GM12865 (cell line): ENCODE measurements around the gene P2RY12.

Experiments used
- DNase-seq: peaks from one replicate; pipeline ENCODE4 v3.0.0; 2010; ENCODE audit warnings: low read depth
- H3K4me3 ChIP-seq: 2 replicates; pipeline ENCODE4 v1.5.1; 2011; ENCODE audit warnings: mild to moderate bottlenecking, low read depth, low read length, control low read depth
- TF ChIP-seq, protein P1 (sequence below): IDR thresholded peaks from 2 replicates; pipeline ENCODE4 v1.5.1; 2011; ENCODE audit warnings: low read length, control low read depth, low read depth, inconsistent platforms; ENCODE audit not compliant: insufficient read depth; ENCODE audit errors: missing control alignments

P2RY12 gene

GRCh38 chr3:151289445-151289844 is 95.1 kb downstream of the P2RY12 start:
- DNase-seq: no peak
- no peak overlapping the region for H3K4me3 ChIP-seq
- TF ChIP-seq, protein P1, sequence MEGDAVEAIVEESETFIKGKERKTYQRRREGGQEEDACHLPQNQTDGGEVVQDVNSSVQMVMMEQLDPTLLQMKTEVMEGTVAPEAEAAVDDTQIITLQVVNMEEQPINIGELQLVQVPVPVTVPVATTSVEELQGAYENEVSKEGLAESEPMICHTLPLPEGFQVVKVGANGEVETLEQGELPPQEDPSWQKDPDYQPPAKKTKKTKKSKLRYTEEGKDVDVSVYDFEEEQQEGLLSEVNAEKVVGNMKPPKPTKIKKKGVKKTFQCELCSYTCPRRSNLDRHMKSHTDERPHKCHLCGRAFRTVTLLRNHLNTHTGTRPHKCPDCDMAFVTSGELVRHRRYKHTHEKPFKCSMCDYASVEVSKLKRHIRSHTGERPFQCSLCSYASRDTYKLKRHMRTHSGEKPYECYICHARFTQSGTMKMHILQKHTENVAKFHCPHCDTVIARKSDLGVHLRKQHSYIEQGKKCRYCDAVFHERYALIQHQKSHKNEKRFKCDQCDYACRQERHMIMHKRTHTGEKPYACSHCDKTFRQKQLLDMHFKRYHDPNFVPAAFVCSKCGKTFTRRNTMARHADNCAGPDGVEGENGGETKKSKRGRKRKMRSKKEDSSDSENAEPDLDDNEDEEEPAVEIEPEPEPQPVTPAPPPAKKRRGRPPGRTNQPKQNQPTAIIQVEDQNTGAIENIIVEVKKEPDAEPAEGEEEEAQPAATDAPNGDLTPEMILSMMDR: no peak
